ENCODE measurements around the gene RNF130.

RNF130 gene

GRCh38 chr5:180075703-180076102, 4.1 kb upstream of the RNF130 start:
- no peak for DNase-seq (ENCODE audit: extremely low read depth, low read depth)
- TF ChIP-seq CTCF (IDR thresholded peaks at IDR 0.05; ENCODE audit: low read depth, low read length), result no peak

GRCh38 chr5:180074462-180074861, 2.9 kb upstream of the RNF130 start:
- no peak for DNase-seq (ENCODE audit: extremely low read depth, low read depth)
- no peak for TF ChIP-seq CTCF (IDR thresholded peaks at IDR 0.05; ENCODE audit: low read depth, low read length)

GRCh38 chr5:180072556-180072955, 997 bp upstream of the RNF130 start:
- no peak for TF ChIP-seq CTCF (IDR thresholded peaks at IDR 0.05; ENCODE audit: low read depth, low read length)
- DNase-seq (ENCODE audit: extremely low read depth, low read depth), result no peak

- no peak for DNase-seq (ENCODE audit: extremely low read depth, low read depth)
- TF ChIP-seq CTCF (IDR thresholded peaks at IDR 0.05; ENCODE audit: low read depth, low read length), result no peak
Measured at GRCh38 chr5:180072256-180072548, 643 bp upstream of the RNF130 start.

- no peak for DNase-seq (ENCODE audit: extremely low read depth, low read depth)
- no peak for TF ChIP-seq CTCF (IDR thresholded peaks at IDR 0.05; ENCODE audit: low read depth, low read length)
Measured at GRCh38 chr5:180070756-180071530, 616 bp downstream of the RNF130 start.

GRCh38 chr5:180069589-180070247, 1.8 kb downstream of the RNF130 start:
- no peak for DNase-seq (ENCODE audit: extremely low read depth, low read depth)

More at GRCh38 chr5:180069589-180070247, 1.8 kb downstream of the RNF130 start:
- TF ChIP-seq CTCF (IDR thresholded peaks at IDR 0.05; ENCODE audit: low read depth, low read length), result no peak
